GM19395 (cell line): ENCODE measurements around the gene BABAM2.

Experiments
- ATAC-seq: cut with Tn5 transposase; IDR thresholded peaks from one replicate; pipeline ENCODE4 v1.9.1; 2021; ENCODE audit warnings: mild to moderate bottlenecking, moderate library complexity; ENCODE audit not compliant: unreplicated experiment

Gene BABAM2

GRCh38 chr2:28152585-28153280, 262.2 kb downstream of the BABAM2 start:
- no peak for ATAC-seq

- ATAC-seq, result no peak
Measured at GRCh38 chr2:28153851-28154250, 263.3 kb downstream of the BABAM2 start.

- no peak for ATAC-seq
Measured at GRCh38 chr2:28155086-28155485, 264.6 kb downstream of the BABAM2 start.

GRCh38 chr2:28155627-28156026, 265.1 kb downstream of the BABAM2 start:
- no peak for ATAC-seq

- no peak for ATAC-seq
Measured at GRCh38 chr2:28158791-28159190, 268.3 kb downstream of the BABAM2 start.

GRCh38 chr2:28160986-28161425, 270.5 kb downstream of the BABAM2 start:
- ATAC-seq, result no peak

GRCh38 chr2:28161466-28161865, 270.9 kb downstream of the BABAM2 start:
- ATAC-seq, result no peak

- ATAC-seq, result no peak
Measured at GRCh38 chr2:28162564-28162963, 272.0 kb downstream of the BABAM2 start.

- ATAC-seq, result no peak
Measured at GRCh38 chr2:28163028-28163427, 272.5 kb downstream of the BABAM2 start.

GRCh38 chr2:28163627-28164279, 273.2 kb downstream of the BABAM2 start:
- no peak for ATAC-seq

GRCh38 chr2:28164280-28164801, 273.8 kb downstream of the BABAM2 start:
- ATAC-seq, result no peak

- no peak for ATAC-seq
Measured at GRCh38 chr2:28165087-28165635, 274.6 kb downstream of the BABAM2 start.

GRCh38 chr2:28166956-28167355, 276.4 kb downstream of the BABAM2 start:
- ATAC-seq, result no peak

GRCh38 chr2:28168376-28168775, 277.8 kb downstream of the BABAM2 start:
- ATAC-seq, result no peak

GRCh38 chr2:28169492-28169891, 279.0 kb downstream of the BABAM2 start:
- no peak for ATAC-seq

- ATAC-seq, result no peak
Measured at GRCh38 chr2:28172114-28172898, 281.8 kb downstream of the BABAM2 start.

- ATAC-seq, result no peak
Measured at GRCh38 chr2:28173377-28173776, 282.8 kb downstream of the BABAM2 start.

GRCh38 chr2:28174211-28174610, 283.7 kb downstream of the BABAM2 start:
- no peak for ATAC-seq

GRCh38 chr2:28175028-28175427, 284.5 kb downstream of the BABAM2 start:
- ATAC-seq, result no peak

GRCh38 chr2:28178946-28179345, 288.4 kb downstream of the BABAM2 start:
- no peak for ATAC-seq

GRCh38 chr2:28181801-28182200, 291.3 kb downstream of the BABAM2 start:
- no peak for ATAC-seq
